Measurements from ENCODE around the gene CLSTN2.

The CLSTN2 gene

GRCh38 chr3:140019946-140020345 lies 85.0 kb downstream of the CLSTN2 start:
- ChIA-PET CTCF (no interaction called here), POLR2A (no interaction called here)
- Histone ChIP-seq H3K4me3 (ENCODE audit: low read depth, low read length) (no peak overlapping the region), H3K4me1 (ENCODE audit: control insufficient read depth, insufficient read depth, low read length) (no peaks in the 10 kb centered on the region), H3K9me3 (ENCODE audit: control insufficient read depth, insufficient read depth, low read depth, low read length) (no peaks in the 10 kb centered on the region), H3K27ac (ENCODE audit: extremely low read depth, low read depth, low read length) (no peak overlapping the region), H3K36me3 (ENCODE audit: control insufficient read depth in 2 of 2, insufficient read depth in 1 of 2, low read length in 2 of 2) (no peaks in the 10 kb centered on the region)
- no peak for TF ChIP-seq ZNF2 (tag by site-specific recombination; IDR thresholded peaks at IDR 0.05)
- no peak for TF ChIP-seq OVOL3 (tag by site-specific recombination; IDR thresholded peaks at IDR 0.05)
- TF ChIP-seq MYNN (tag by site-specific recombination; IDR thresholded peaks at IDR 0.05; ENCODE audit: borderline replicate concordance) = no peak
- TF ChIP-seq SCRT2 (tag by site-specific recombination; IDR thresholded peaks at IDR 0.05) = no peak
- TF ChIP-seq ZNF747 (tag by site-specific recombination; IDR thresholded peaks at IDR 0.05) = no peak
- TF ChIP-seq ZNF548 (tag by site-specific recombination; IDR thresholded peaks at IDR 0.05) = no peak
- no peak for TF ChIP-seq ZNF26 (tag by site-specific recombination; IDR thresholded peaks at IDR 0.05)
- no peak for TF ChIP-seq ZNF843 (tag by site-specific recombination; IDR thresholded peaks at IDR 0.05)
- no peak for TF ChIP-seq ZNF366 (tag by site-specific recombination; conservative IDR thresholded peaks at IDR 0.05)

GRCh38 chr3:140020541-140020940 lies 85.6 kb downstream of the CLSTN2 start:
- H3K9me3 ChIP-seq (ENCODE audit: control insufficient read depth, insufficient read depth, low read depth, low read length) = no peaks in the 10 kb centered on the region
- POLR2A ChIA-PET = no interaction called here
- TF ChIP-seq ZNF571 (tag by site-specific recombination; IDR thresholded peaks at IDR 0.05) (no peak), ZNF169 (tag by site-specific recombination; IDR thresholded peaks at IDR 0.05) (no peak), MEIS1 (CRISPR knock-in tag; IDR thresholded peaks at IDR 0.05; ENCODE audit: borderline replicate concordance) (no peak), ZNF830 (tag by site-specific recombination; IDR thresholded peaks at IDR 0.05; ENCODE audit: low read depth) (no peak), ZNF324 (tag by site-specific recombination; IDR thresholded peaks at IDR 0.05) (no peak), ZNF23 (tag by site-specific recombination; IDR thresholded peaks at IDR 0.05; ENCODE audit: borderline replicate concordance) (no peak), ZNF266 (tag by site-specific recombination; IDR thresholded peaks at IDR 0.05; ENCODE audit: low read depth) (no peak), BCL11A (tag by site-specific recombination; IDR thresholded peaks at IDR 0.05; ENCODE audit: low read depth) (no peak), ZBTB6 (tag by site-specific recombination; IDR thresholded peaks at IDR 0.05) (no peak), ZNF221 (tag by site-specific recombination; IDR thresholded peaks at IDR 0.05; ENCODE audit: borderline replicate concordance) (no peak), BCL11B (tag by site-specific recombination; IDR thresholded peaks at IDR 0.05; ENCODE audit: low read depth) (no peak), YY1 (tag by site-specific recombination; IDR thresholded peaks at IDR 0.05) (no peak), AEBP2 (tag by site-specific recombination; IDR thresholded peaks at IDR 0.05; ENCODE audit: borderline replicate concordance) (no peak), ZNF121 (tag by site-specific recombination; IDR thresholded peaks at IDR 0.05) (no peak)
- no peaks in the 10 kb centered on the region for H3K36me3 ChIP-seq (ENCODE audit: control insufficient read depth in 2 of 2, insufficient read depth in 1 of 2, low read length in 2 of 2)
- H3K4me1 ChIP-seq (ENCODE audit: control insufficient read depth, insufficient read depth, low read length) = no peaks in the 10 kb centered on the region
- CTCF ChIA-PET = no interaction called here
- no peak overlapping the region for H3K4me3 ChIP-seq (ENCODE audit: low read depth, low read length)
- no peak overlapping the region for H3K27ac ChIP-seq (ENCODE audit: extremely low read depth, low read depth, low read length)

Measured in HEK293 (cell line).